ENCODE results near the gene MCTP1. TPM values are rescaled to one million over a fixed set of nuclear protein-coding genes. Genes with fewer than 3 reads are reported as not detected.

The MCTP1 gene
- total and polyA plus RNA-seq, 2 of the 8 experiments (the other 6 are each of a cell fraction or from before 2014, with no cell fraction given), result 0.56 to 3.4 TPM

DNA sequence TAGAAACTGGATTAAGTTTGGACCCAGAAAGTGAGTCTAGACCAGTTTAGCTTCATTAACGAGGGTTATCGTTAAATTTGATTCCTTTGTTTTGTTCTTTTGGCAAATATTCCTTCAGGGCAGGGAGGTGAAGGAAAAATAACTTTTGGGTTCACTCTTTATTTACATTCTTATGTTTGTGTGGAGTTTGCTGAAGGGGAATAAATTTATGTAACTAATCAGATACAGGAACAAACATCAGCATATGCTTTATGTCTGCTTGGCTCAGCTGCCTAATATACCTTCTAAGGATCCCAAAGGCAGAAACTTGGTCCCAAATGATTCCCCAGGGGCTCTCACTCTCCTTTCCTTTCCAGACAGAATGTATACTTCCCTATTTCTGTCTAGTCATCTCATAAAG lies 132.4 kb downstream of the MCTP1 start:
- H2BK20ac ChIP-seq (ENCODE audit: low read length), result no peak overlapping the region
- H2BK15ac ChIP-seq (ENCODE audit: low read length), result no peak overlapping the region
- no peak overlapping the region for H4K91ac ChIP-seq (replicated peaks; ENCODE audit: insufficient read length, low read length)
- DNase-seq (ENCODE audit: low read depth in 1 of 2, low spot score in 2 of 2), result no peak
- H3K79me2 ChIP-seq (ENCODE audit: control insufficient read depth in 1 of 2, insufficient read depth in 2 of 2, low read length in 2 of 2), result no peaks in the 10 kb centered on the region
- no peak overlapping the region for H2AK5ac ChIP-seq (ENCODE audit: low read depth, low read length)
- no peak overlapping the region for H3K9ac ChIP-seq (replicated peaks in 1 of 4; ENCODE audit: extremely low read depth in 1 of 4, low read depth in 3 of 4, low read length in 3 of 4)
- H3K27ac ChIP-seq (ENCODE audit: low read depth, low read length), result no peak overlapping the region
- H2AFZ ChIP-seq (ENCODE audit: low read length), result no peak overlapping the region
- no peak overlapping the region for H3K4me2 ChIP-seq (ENCODE audit: insufficient read depth in 1 of 2, low read depth in 2 of 2, low read length in 2 of 2)
- CTCF ChIA-PET (ENCODE audit: partially characterized antibody), result interaction anchor here (0.8 kb wide), 1 partner anchor 56 kb away, joined by 3 read pairs; no protein-coding TSS in a partner anchor
- no peaks in the 10 kb centered on the region for H3K36me3 ChIP-seq (ENCODE audit: control insufficient read depth in 2 of 4, insufficient read depth in 4 of 4, low read length in 3 of 4)
- no peak overlapping the region for H2BK12ac ChIP-seq (ENCODE audit: low read depth, low read length)
- no peak overlapping the region for H3K14ac ChIP-seq (ENCODE audit: insufficient read length)
- no peak for FAIRE-seq
- no peak overlapping the region for H2BK120ac ChIP-seq (replicated peaks; ENCODE audit: low read depth, low read length)
- POLR2A ChIA-PET (ENCODE audit: partially characterized antibody), result no interaction called here
- no peak overlapping the region for H4K8ac ChIP-seq (ENCODE audit: extremely low read depth, insufficient read depth, low read length)
- H3K23me2 ChIP-seq (ENCODE audit: low read depth, low read length), result no peaks in the 10 kb centered on the region
- H4K5ac ChIP-seq (ENCODE audit: insufficient read length, low read depth, low read length), result no peak overlapping the region
- H3K23ac ChIP-seq (ENCODE audit: insufficient read length), result no peak overlapping the region
- no peak overlapping the region for H3K4ac ChIP-seq (replicated peaks; ENCODE audit: insufficient read length, low read depth, low read length)
- H3K9me3 ChIP-seq (ENCODE audit: insufficient read depth in 2 of 2, low read depth in 1 of 2, low read length in 1 of 2), result no peaks in the 10 kb centered on the region; a peak in 1 of 4 replicates
- H4K20me1 ChIP-seq (replicated peaks in 1 of 2; ENCODE audit: control insufficient read depth in 1 of 2, insufficient read depth in 2 of 2, low read length in 2 of 2), result no peaks in the 10 kb centered on the region
- H3K18ac ChIP-seq (ENCODE audit: extremely low read depth, low read length), result no peak overlapping the region
- H3K56ac ChIP-seq (replicated peaks; ENCODE audit: insufficient read length, low read depth, low read length), result no peak overlapping the region
- no peaks in the 10 kb centered on the region for H3K4me1 ChIP-seq (replicated peaks in 1 of 4; ENCODE audit: control insufficient read depth in 3 of 4, insufficient read depth in 4 of 4, low read length in 3 of 4)
- H3K4me3 ChIP-seq (ENCODE audit: extremely low read depth in 1 of 4, insufficient read depth in 2 of 4, low read depth in 3 of 4, low read length in 4 of 4), result no peak overlapping the region
- no peaks in the 10 kb centered on the region for H3K27me3 ChIP-seq (replicated peaks in 1 of 4; ENCODE audit: control insufficient read depth in 3 of 4, extremely low read depth in 1 of 4, insufficient read depth in 3 of 4, low read length in 3 of 4)
- 93% methylated on average over 2 of the region's 2 CpGs; no CpG with 5 or more reads in 1 of the 2 experiments for WGBS, 2 experiments (ENCODE audit: extremely low coverage in 1 of 2, insufficient coverage in 1 of 2, insufficient read length in 1 of 2, insufficient replicate concordance in 2 of 2, low coverage in 1 of 2, low lambda C conversion rate in 2 of 2, missing lambda C conversion rate in 1 of 2)
- no peaks in the 10 kb centered on the region for H3K79me1 ChIP-seq (ENCODE audit: low read depth, low read length)
- H2BK5ac ChIP-seq (ENCODE audit: low read depth, low read length), result no peak overlapping the region
- TF ChIP-seq TBP (IDR thresholded peaks at IDR 0.05; ENCODE audit: low read depth, low read length) (no peak), CTCF (IDR thresholded peaks at IDR 0.05; ENCODE audit: control extremely low read depth in 1 of 3, insufficient read depth in 1 of 3, low read depth in 1 of 3, low read length in 3 of 3) (no peak), BCL11A (IDR thresholded peaks at IDR 0.05; ENCODE audit: low read depth in 2 of 2, low read length in 2 of 2) (no peak), CBX8 (IDR thresholded peaks at IDR 0.05; ENCODE audit: borderline replicate concordance, low read depth, low read length) (no peak)

Data from H1 (cell line).